Breast epithelium (tissue), 4 donors: ENCODE results near the gene LIN28A. TPM values are rescaled to one million over a fixed set of nuclear protein-coding genes. Genes with fewer than 3 reads are reported as not detected.

Experiments used
- DNase-seq, 2 donors: peaks; one replicate each; pipeline ENCODE4 v3.0.0-alpha.2; 2019; ENCODE audit warnings: low spot score in 2 of 2
- H3K27ac ChIP-seq, 2 donors: fragments of 200-600 bp; sonication (generic) in 1 of 2; one replicate each; pipeline ENCODE4 v1.5.1; 2016 to 2019; ENCODE audit warnings: mild to moderate bottlenecking in 1 of 2
- H3K27me3 ChIP-seq, 2 donors: fragments of 200-600 bp; sonication (generic) in 1 of 2; one replicate each; pipeline versions ENCODE4 v1.5.1 to v1.6.0; 2017 to 2019; ENCODE audit warnings: control low read depth in 1 of 2, mild to moderate bottlenecking in 1 of 2
- H3K36me3 ChIP-seq: fragments of 200-600 bp; one replicate; pipeline ENCODE4 v1.5.1; 2019
- H3K4me1 ChIP-seq, 2 donors: fragments of 200-600 bp; sonication (generic); one replicate each; pipeline ENCODE4 v1.5.1; 2016 to 2019; ENCODE audit warnings: control low read depth in 1 of 2
- H3K4me3 ChIP-seq, 3 donors: fragments of 200-600 bp; sonication (generic); 1 replicate in 2 of 3; 2 replicates in 1 of 3; pipeline ENCODE4 v1.5.1; 2016 to 2019; ENCODE audit warnings: mild to moderate bottlenecking in 3 of 3, moderate library complexity in 2 of 3
- H3K9me3 ChIP-seq, 2 donors: fragments of 200-600 bp; sonication (generic) in 1 of 2; one replicate each; pipeline ENCODE4 v1.5.1; 2016 to 2019; ENCODE audit warnings: control low read depth in 1 of 2
- CTCF ChIP-seq, 3 donors: fragments of 450-650 bp; IDR thresholded peaks; one replicate each; pipeline ENCODE4 v1.5.1; 2016 to 2017; ENCODE audit warnings: antibody characterized with exemption in 3 of 3, mild to moderate bottlenecking in 3 of 3, moderate library complexity in 3 of 3
- POLR2A ChIP-seq: fragments of 450-650 bp; IDR thresholded peaks from one replicate; pipeline ENCODE4 v1.6.1; 2016; ENCODE audit warnings: antibody characterized with exemption, mild to moderate bottlenecking, moderate library complexity
- POLR2AphosphoS5 ChIP-seq, 3 donors: sonication (generic); formaldehyde crosslinking; IDR thresholded peaks; one replicate each; pipeline ENCODE4 v1.6.1; 2017; ENCODE audit warnings: antibody characterized with exemption in 3 of 3
- intact Hi-C: fragments of 100-400 bp; cut with DNase I; formaldehyde crosslinking; loops from one replicate; pipeline ENCODE4 v1.15.1; 2023; ENCODE audit warnings: low total_unique reads
- total RNA-seq, 3 donors: library from RNA; depleted of rRNA; stranded (reverse); fragments of >200 nt; gene quantifications; one replicate each; pipeline ENCODE4 v1.1.0, GENCODE V29; 2016

The LIN28A gene
- total RNA-seq, 3 donors from 2014 or later = not detected

DNA sequence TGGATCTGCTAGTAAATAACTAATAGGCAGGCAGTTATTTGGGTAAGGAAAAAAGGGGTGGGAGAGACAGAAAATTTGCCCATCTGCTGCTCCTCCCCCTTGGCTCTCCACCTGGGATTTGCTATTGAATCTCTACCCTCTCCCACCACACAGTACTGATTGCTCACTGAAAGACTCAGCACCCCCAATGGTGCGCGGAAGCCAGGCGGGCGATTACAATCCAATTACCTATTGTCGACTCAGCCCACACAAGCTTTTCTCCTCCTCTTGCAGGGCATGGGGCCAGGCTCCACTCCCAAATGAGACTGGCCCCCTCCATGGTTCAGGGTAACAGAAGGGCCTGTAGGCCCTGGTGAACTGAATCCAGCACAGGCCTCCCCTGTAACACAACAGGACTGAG is 58.9 kb downstream of the LIN28A start:
- DNase-seq = no peak
- no peak for TF ChIP-seq POLR2A
- no peak for TF ChIP-seq CTCF (IDR thresholded peaks at IDR 0.05)
- TF ChIP-seq POLR2AphosphoS5 (IDR thresholded peaks at IDR 0.05) = no peak
- H3K27me3 ChIP-seq = no peaks in the 10 kb centered on the region
- no peaks in the 10 kb centered on the region for H3K36me3 ChIP-seq
- intact Hi-C loops = no loop called here
- peaks cover 3 to 12% of the 10 kb centered on the region in 2 donors for H3K4me1 ChIP-seq
- H3K9me3 ChIP-seq = no peaks in the 10 kb centered on the region
- peak overlapping the region in 1 of 2 donors; percentile 13 for H3K27ac ChIP-seq
- H3K4me3 ChIP-seq = no peak overlapping the region

DNA sequence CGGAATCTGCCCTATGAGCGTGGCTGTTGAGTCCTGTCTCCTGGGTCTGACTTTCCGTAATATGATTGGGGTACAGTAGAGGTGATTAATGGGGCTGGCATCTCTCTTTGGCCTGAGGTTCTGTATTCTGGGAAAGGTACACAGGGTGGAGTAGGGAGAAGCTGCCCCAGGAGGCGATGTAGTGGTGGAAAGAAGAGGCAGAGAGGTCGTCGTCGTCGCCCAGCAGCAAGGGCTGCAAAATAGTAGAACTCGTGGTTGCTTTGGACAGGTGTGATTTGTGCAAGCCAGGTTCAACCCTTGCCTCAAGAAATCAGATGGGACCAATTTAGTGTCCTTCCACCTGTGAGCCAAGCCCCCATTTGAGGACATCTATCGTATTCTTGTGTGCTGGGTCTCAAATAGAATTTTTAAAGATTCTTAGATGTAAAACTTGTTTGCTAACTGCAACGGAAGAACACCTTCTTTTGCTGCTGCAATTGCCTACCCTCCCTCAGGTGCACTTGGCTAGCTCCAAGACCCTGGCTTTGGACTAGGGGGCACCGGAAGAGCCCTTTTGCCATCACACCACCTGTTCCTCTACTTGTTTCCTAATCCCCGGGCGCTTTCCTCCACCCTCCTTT is 60.4 kb downstream of the LIN28A start:
- H3K9me3 ChIP-seq = no peaks in the 10 kb centered on the region
- DNase-seq = no peak
- H3K27ac ChIP-seq = no peak overlapping the region
- no peaks in the 10 kb centered on the region for H3K27me3 ChIP-seq
- intact Hi-C loops = no loop called here
- peak overlapping the region; percentile 74 to 99 (median 95) for H3K4me3 ChIP-seq
- H3K36me3 ChIP-seq = no peaks in the 10 kb centered on the region
- no peak for TF ChIP-seq POLR2A
- H3K4me1 ChIP-seq = peaks cover 3 to 12% of the 10 kb centered on the region in 2 donors

DNA sequence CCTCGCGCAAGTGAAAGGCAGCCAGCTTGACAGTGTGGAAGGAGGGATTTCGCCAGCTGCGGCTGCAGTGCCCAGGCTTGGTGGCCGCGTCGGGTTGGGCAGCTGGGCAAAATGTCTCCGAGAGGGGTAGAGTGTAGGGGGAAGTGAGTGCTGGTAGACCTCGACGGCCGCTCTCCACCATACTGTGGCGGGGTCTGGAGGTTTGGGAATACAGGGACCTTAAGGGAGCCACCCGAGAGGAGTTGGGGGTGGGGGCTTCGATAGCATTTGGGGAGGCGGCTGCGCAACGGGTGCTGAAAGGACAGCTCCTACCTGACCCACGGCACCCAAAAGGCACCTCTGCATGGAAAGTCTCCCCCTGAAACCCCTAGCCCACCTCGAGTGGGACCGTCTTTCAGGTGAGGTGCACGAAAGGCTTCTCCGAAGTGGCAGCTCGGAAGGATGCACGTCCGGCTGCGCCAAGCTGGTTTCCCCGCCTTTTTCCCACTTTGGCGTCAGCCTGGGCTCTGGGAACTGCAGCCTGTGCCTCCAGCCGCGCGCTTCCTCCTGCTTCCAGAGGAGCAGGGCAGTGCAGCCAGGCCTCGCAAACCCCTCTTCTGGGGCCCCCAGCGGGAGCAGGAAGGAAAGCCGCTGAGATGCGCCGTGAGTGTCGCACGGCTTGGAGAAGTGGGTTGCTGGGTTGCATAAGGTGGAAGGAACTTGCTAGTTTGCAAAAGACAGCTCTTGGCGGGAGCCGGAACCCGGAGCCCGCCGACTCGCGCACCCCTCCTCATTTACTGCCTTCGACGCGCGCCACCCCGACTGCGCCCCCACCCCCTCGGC is 61.1 kb downstream of the LIN28A start:
- Histone ChIP-seq H3K27ac (peak overlapping the region; percentile 96 to 100), H3K9me3 (no peaks in the 10 kb centered on the region), H3K27me3 (no peaks in the 10 kb centered on the region), H3K4me3 (peak overlapping the region; percentile 74 to 99 (median 95)), H3K36me3 (no peaks in the 10 kb centered on the region), H3K4me1 (peaks cover 3 to 12% of the 10 kb centered on the region in 2 donors)
- DNase-seq = peak; percentile 56 to 70
- TF ChIP-seq POLR2A = no peak
- peak in 1 of 3 donors; percentile 30 for TF ChIP-seq POLR2AphosphoS5 (IDR thresholded peaks at IDR 0.05)
- TF ChIP-seq CTCF (IDR thresholded peaks at IDR 0.05) = peak in 1 of 3 donors; percentile 8
- intact Hi-C loops = no loop called here

DNA sequence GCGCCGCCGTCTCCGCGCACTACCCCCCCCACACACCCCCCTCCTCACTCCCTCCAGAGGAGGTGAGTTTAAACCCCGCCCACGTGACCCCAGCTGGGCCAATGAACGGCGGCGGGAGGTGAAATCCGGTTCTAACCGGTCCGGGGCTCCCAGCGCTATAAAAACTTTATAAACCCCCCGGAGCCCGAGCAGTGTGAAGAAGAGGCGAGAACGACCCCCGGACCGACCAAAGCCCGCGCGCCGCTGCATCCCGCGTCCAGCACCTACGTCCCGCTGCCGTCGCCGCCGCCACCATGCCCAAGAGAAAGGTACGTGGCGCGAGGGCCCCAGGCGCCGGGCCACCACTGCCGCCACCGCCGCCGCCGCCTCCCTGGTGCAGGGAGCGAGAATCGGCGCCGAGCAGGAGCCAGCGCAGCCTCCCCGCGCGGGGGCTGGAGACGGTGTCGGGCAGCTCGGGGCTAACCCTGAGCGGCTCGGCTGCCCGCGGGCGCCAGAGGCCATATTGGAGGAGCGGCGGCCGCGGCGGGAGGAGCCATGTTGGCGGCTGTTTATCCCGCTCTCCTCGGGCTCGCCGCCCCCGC is 61.8 kb downstream of the LIN28A start, which contains the start of gene HMGN2:
TSS of gene HMGN2 (plus strand) at position 121 of the 581 bp plus-strand sequence. CDS start at position 294, 173 bp downstream.
- peak within 1 kb of the TSS; percentile 74 to 99 (median 95) for H3K4me3 ChIP-seq
- peak; percentile 89 to 93 for DNase-seq
- H3K36me3 ChIP-seq = no peaks in the 10 kb centered on the region
- H3K9me3 ChIP-seq = no peaks in the 10 kb centered on the region
- peak; percentile 51 to 61 (median 60) for TF ChIP-seq POLR2AphosphoS5 (IDR thresholded peaks at IDR 0.05)
- TF ChIP-seq POLR2A = peak; percentile 41
- peak in 1 of 3 donors; percentile 11 for TF ChIP-seq CTCF (IDR thresholded peaks at IDR 0.05)
- H3K27me3 ChIP-seq = no peaks in the 10 kb centered on the region
- intact Hi-C loops = no loop called here
- H3K4me1 ChIP-seq = peaks cover 3 to 12% of the 10 kb centered on the region in 2 donors
- peak within 1 kb of the TSS; percentile 96 to 100 for H3K27ac ChIP-seq

DNA sequence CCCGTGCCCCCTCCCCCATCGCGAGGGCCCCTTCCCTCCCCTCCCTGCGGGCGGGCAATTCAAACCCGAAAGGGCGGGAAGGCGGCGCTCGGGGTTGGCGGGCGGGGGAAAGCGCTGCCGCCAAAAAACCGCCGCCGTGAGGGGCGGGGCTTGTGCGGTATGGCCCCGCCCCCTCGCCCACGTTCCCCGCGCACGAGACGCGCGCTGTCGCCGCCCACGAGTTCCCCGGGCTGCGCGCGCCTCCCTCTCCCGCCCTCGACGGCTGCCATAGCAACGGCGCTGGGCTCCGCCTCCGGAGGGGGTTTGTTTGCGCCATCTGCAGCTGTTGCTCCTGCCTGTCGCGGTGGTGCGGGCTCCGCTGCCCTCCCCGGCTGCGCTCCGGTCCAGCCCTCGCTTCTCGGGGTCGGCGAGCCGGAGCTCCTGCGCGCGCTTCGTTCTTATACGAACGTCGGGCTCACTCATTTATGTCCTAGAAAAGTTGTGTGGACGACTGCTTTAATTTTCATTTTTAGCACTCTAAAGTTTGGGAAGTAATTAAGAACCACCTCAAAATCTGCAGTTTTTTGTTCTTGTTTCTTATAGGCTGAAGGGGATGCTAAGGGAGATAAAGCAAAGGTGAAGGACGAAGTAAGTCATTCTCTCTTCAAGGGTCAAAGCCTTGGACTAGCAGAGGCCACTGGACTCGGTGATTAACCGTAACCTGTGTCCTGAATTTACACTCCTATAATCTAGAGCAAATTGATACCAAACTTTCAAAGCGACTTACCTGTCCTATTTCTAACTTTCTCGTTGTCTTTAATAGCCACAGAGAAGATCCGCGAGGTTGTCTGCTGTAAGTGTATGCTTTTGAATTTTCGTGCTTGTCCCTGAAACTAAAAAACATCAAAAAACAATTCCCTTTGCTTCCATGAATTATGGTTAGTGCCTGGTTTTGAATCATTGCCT is 62.6 kb downstream of the LIN28A start:
- peak overlapping the region; percentile 74 to 99 (median 95) for H3K4me3 ChIP-seq
- H3K27ac ChIP-seq = peak overlapping the region; percentile 96 to 100
- no peaks in the 10 kb centered on the region for H3K27me3 ChIP-seq
- peaks cover 3 to 12% of the 10 kb centered on the region in 2 donors for H3K4me1 ChIP-seq
- TF ChIP-seq CTCF (IDR thresholded peaks at IDR 0.05) (no peak), POLR2A (peak; percentile 37), POLR2AphosphoS5 (IDR thresholded peaks at IDR 0.05) (peak in 2 of 3 donors; percentile 63 to 71)
- no peaks in the 10 kb centered on the region for H3K9me3 ChIP-seq
- DNase-seq = peak; percentile 93 to 97
- intact Hi-C loops = no loop called here
- no peaks in the 10 kb centered on the region for H3K36me3 ChIP-seq
